Testis (tissue), 3 donors: ENCODE results near the gene GALNT9. TPM values are rescaled to one million over a fixed set of nuclear protein-coding genes. Genes with fewer than 3 reads are reported as not detected.

ENCODE experiments used
- DNase-seq: peaks from one replicate; pipeline ENCODE4 v3.0.0-alpha.2; 2019
- H3K27ac ChIP-seq, 2 donors: fragments of 200-600 bp; sonication (generic); one replicate each; pipeline ENCODE4 v1.5.1; 2019
- H3K27me3 ChIP-seq: fragments of 200-600 bp; sonication (generic); one replicate; pipeline ENCODE4 v1.5.1; 2019
- H3K36me3 ChIP-seq: fragments of 200-600 bp; sonication (generic); one replicate; pipeline ENCODE4 v1.5.1; 2017; ENCODE audit warnings: low read depth; ENCODE audit errors: missing control alignments
- H3K4me1 ChIP-seq: fragments of 200-600 bp; sonication (generic); one replicate; pipeline ENCODE4 v1.5.1; 2019
- H3K4me3 ChIP-seq, 2 donors: fragments of 200-600 bp; sonication (generic); one replicate each; pipeline ENCODE4 v1.5.1; 2017 to 2019
- H3K9me3 ChIP-seq: fragments of 200-600 bp; sonication (generic); one replicate; pipeline ENCODE4 v1.5.1; 2017
- POLR2A ChIP-seq: fragments of 450-650 bp; IDR thresholded peaks from one replicate; pipeline ENCODE4 v1.6.1; 2017; ENCODE audit warnings: antibody characterized with exemption, mild to moderate bottlenecking, moderate library complexity
- WGBS, 2 donors: methylation state at CpG; one replicate each; pipeline ENCODE4 v1.1.5; 2018; 5-methylcytosine and 5-hydroxymethylcytosine counted together
- intact Hi-C: fragments of 100-400 bp; cut with DNase I; formaldehyde crosslinking; loops from one replicate; pipeline ENCODE4 v1.15.1; 2023; ENCODE audit warnings: low total_unique reads
- polyA plus RNA-seq: library from polyadenylated mRNA; stranded (reverse); fragments of 350-450 nt; fragmentation: Illumina TruSeq; extraction: RNeasy Lipid Tissue Mini Kit (QIAGEN cat#74804); gene quantifications from one replicate; pipeline ENCODE4 v1.2.3, GENCODE V29; 2014; ENCODE audit warnings: low read depth, low replicate concordance; ENCODE audit not compliant: insufficient read depth
- total RNA-seq, 2 donors: library from RNA; depleted of rRNA; stranded (reverse); fragments of >200 nt; gene quantifications; one replicate each; pipeline ENCODE4 v1.2.3, GENCODE V29; 2016
- TF ChIP-seq, protein P1 (sequence below), 3 experiments: fragments of 450-650 bp in 2 of 3; fragments of 200-600 bp in 1 of 3; sonication (generic) in 1 of 3; IDR thresholded peaks; one replicate each; pipeline ENCODE4 v1.5.1; 2016 to 2019; ENCODE audit warnings: antibody characterized with exemption in 3 of 3, mild to moderate bottlenecking in 2 of 3, moderate library complexity in 1 of 3

The GALNT9 gene
- total and polyA plus RNA-seq, 3 donors from 2014 or later, result 1.1 to 1.5 (median 1.3) TPM

GRCh38 chr12:132324841-132325732, 4.3 kb downstream of the GALNT9 start:
- Histone ChIP-seq H3K4me3 (no peak overlapping the region), H3K27me3 (no peaks in the 10 kb centered on the region), H3K27ac (no peak overlapping the region), H3K36me3 (no peaks in the 10 kb centered on the region), H3K9me3 (no peaks in the 10 kb centered on the region), H3K4me1 (peaks cover 17% of the 10 kb centered on the region)
- intact Hi-C loops, result no loop called here
- 91 to 92% methylated on average over 26 to 28 of the region's 28 CpGs for WGBS, 2 donors
- TF ChIP-seq, protein P1, sequence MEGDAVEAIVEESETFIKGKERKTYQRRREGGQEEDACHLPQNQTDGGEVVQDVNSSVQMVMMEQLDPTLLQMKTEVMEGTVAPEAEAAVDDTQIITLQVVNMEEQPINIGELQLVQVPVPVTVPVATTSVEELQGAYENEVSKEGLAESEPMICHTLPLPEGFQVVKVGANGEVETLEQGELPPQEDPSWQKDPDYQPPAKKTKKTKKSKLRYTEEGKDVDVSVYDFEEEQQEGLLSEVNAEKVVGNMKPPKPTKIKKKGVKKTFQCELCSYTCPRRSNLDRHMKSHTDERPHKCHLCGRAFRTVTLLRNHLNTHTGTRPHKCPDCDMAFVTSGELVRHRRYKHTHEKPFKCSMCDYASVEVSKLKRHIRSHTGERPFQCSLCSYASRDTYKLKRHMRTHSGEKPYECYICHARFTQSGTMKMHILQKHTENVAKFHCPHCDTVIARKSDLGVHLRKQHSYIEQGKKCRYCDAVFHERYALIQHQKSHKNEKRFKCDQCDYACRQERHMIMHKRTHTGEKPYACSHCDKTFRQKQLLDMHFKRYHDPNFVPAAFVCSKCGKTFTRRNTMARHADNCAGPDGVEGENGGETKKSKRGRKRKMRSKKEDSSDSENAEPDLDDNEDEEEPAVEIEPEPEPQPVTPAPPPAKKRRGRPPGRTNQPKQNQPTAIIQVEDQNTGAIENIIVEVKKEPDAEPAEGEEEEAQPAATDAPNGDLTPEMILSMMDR (IDR thresholded peaks at IDR 0.05), result no peak
- TF ChIP-seq POLR2A, result no peak
- no peak for DNase-seq

DNA sequence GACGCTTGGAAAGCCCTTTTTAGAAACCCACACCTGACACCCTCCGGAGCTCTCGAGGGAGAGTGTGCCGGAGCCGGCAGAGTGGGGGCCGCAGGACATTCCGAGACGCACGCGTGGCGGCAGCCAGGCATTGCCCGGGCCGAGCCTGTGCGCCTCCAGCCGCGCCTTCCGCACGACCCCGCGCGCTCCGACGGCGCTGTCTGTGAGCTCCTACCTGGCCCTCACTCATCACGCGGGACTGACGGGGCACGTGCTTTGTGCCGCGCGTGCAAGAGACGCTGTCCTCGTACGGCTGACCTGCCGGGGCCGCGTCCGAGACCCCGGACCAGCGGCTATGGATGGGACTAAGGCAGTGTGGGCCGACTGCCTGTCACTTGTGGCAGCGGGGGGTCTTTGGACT, 5.2 kb downstream of the GALNT9 start:
- intact Hi-C loops, result no loop called here
- no peaks in the 10 kb centered on the region for H3K9me3 ChIP-seq
- H3K36me3 ChIP-seq, result no peaks in the 10 kb centered on the region
- 59 to 85% methylated on average over 16 to 42 of the region's 42 CpGs for WGBS, 2 donors
- no peak overlapping the region for H3K27ac ChIP-seq
- H3K4me1 ChIP-seq, result peaks cover 17% of the 10 kb centered on the region
- TF ChIP-seq, protein P1 (IDR thresholded peaks at IDR 0.05), result no peak
- TF ChIP-seq POLR2A, result no peak
- no peak for DNase-seq
- H3K27me3 ChIP-seq, result no peaks in the 10 kb centered on the region
- no peak overlapping the region for H3K4me3 ChIP-seq

- intact Hi-C loops, result no loop called here
- WGBS, 2 donors, result 38 to 54% methylated on average over 22 to 44 of the region's 44 CpGs
- H3K27me3 ChIP-seq, result no peaks in the 10 kb centered on the region
Measured at GRCh38 chr12:132323171-132324010, 6.0 kb downstream of the GALNT9 start.

DNA sequence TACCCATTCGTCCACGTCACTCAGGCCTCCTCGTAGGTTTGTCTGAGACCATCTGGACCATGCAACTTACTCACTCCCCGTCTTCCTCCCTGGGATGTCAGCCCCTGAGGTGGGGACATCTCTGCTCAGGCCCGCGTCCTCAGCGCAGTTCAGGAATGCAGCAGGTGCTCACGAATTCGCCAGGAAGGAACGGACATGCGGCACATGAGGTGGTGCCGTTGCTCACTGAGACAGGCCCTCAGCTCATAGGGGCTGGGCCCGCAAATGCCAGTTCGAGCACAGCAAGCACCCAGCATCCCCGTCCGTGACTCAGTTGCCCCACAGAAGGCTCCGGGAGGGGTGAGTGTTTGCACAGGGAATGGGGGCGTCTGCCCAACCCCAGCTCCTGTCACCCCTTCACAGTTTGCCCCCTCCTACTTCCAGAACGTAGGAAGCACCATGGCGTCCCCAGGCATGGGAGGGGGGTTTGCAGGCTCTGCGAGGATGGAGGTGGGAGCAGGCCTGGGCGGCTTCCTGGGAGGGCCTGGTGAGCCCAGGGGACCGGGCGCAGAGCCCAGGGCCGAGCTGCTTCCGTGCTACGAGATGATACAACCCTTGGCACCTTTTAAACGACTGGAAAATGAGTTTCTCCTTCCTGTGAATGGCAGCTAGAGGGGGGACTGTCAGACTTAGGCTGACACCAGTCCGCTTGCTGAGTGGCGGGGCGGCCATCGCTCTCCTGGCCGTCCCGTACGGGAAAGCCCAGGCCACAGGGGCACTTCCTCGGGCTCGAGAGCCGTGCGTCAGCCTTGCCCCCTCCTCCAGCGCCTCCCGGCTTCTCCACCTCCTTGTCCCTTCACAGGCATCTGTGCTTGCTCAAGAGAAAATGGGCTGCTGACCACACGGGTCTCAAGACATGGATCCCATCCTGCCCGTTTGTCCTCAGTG, 6.9 kb downstream of the GALNT9 start:
- no peaks in the 10 kb centered on the region for H3K27me3 ChIP-seq
- TF ChIP-seq, protein P1 (IDR thresholded peaks at IDR 0.05), result no peak
- no peak for TF ChIP-seq POLR2A
- no peak overlapping the region for H3K27ac ChIP-seq
- WGBS, 2 donors, result 75 to 82% methylated on average over 32 to 43 of the region's 43 CpGs
- no peaks in the 10 kb centered on the region for H3K9me3 ChIP-seq
- intact Hi-C loops, result no loop called here
- no peak overlapping the region for H3K4me3 ChIP-seq
- no peak for DNase-seq
- no peaks in the 10 kb centered on the region for H3K36me3 ChIP-seq
- H3K4me1 ChIP-seq, result peaks cover 2% of the 10 kb centered on the region

More at GRCh38 chr12:132323171-132324010, 6.0 kb downstream of the GALNT9 start:
- no peak for DNase-seq
- Histone ChIP-seq H3K36me3 (no peaks in the 10 kb centered on the region), H3K9me3 (no peaks in the 10 kb centered on the region), H3K27ac (no peak overlapping the region), H3K4me3 (no peak overlapping the region), H3K4me1 (peaks cover 12% of the 10 kb centered on the region)
- no peak for TF ChIP-seq POLR2A
- TF ChIP-seq, protein P1 (IDR thresholded peaks at IDR 0.05), result no peak
